Parathyroid adenoma (tissue), 2 donors: Measurements from ENCODE around the gene NIPAL1.

Experiments used
- H2AFZ ChIP-seq: fragments of 300-600 bp; sonication (generic); one replicate; pipeline ENCODE4 v1.7.0; 2017; ENCODE audit warnings: antibody characterized with exemption, mild to moderate bottlenecking
- H3K27ac ChIP-seq: fragments of 300-600 bp; sonication (generic); one replicate; pipeline ENCODE4 v1.7.0; 2017
- H3K27me3 ChIP-seq: fragments of 300-600 bp; sonication (generic); one replicate; pipeline ENCODE4 v1.7.0; 2017; ENCODE audit warnings: low read length; ENCODE audit not compliant: control insufficient read depth, insufficient read depth
- H3K36me3 ChIP-seq: fragments of 300-600 bp; sonication (generic); one replicate; pipeline ENCODE4 v1.7.0; 2017; ENCODE audit warnings: low read length; ENCODE audit not compliant: control insufficient read depth, insufficient read depth
- H3K4me1 ChIP-seq: fragments of 300-600 bp; sonication (generic); one replicate; pipeline ENCODE4 v1.7.0; 2017; ENCODE audit warnings: control low read depth
- H3K4me2 ChIP-seq: fragments of 300-600 bp; sonication (generic); one replicate; pipeline ENCODE4 v1.7.0; 2017; ENCODE audit warnings: low read length
- H3K4me3 ChIP-seq: fragments of 300-600 bp; sonication (generic); one replicate; pipeline ENCODE4 v1.7.0; 2017; ENCODE audit warnings: low read depth, low read length
- H3K79me2 ChIP-seq: fragments of 300-600 bp; sonication (generic); one replicate; pipeline ENCODE4 v1.7.0; 2017; ENCODE audit warnings: control low read depth
- H3K9ac ChIP-seq: fragments of 300-600 bp; sonication (generic); one replicate; pipeline ENCODE4 v1.7.0; 2017; ENCODE audit warnings: mild to moderate bottlenecking
- H3K9me3 ChIP-seq: fragments of 300-600 bp; sonication (generic); one replicate; pipeline ENCODE4 v1.7.0; 2017; ENCODE audit warnings: low read length; ENCODE audit not compliant: control insufficient read depth
- CTCF ChIP-seq: fragments of 300-600 bp; sonication (generic); IDR thresholded peaks from one replicate; pipeline ENCODE4 v1.7.0; 2017; ENCODE audit warnings: antibody characterized with exemption, mild to moderate bottlenecking
- donor health status: primary hyperparathyroidism.

Gene NIPAL1

GRCh38 chr4:48046059-48046458 lies 29.5 kb downstream of the NIPAL1 start:
- Histone ChIP-seq H3K9ac (no peak overlapping the region), H3K27ac (no peak overlapping the region), H3K4me2 (no peak overlapping the region), H3K4me1 (peaks cover 4% of the 10 kb centered on the region), H2AFZ (no peak overlapping the region), H3K36me3 (no peaks in the 10 kb centered on the region), H3K79me2 (no peaks in the 10 kb centered on the region), H3K4me3 (no peak overlapping the region), H3K27me3 (no peaks in the 10 kb centered on the region), H3K9me3 (no peaks in the 10 kb centered on the region)
- TF ChIP-seq CTCF = no peak

GRCh38 chr4:48047421-48047844 lies 30.9 kb downstream of the NIPAL1 start:
- Histone ChIP-seq H3K36me3 (no peaks in the 10 kb centered on the region), H3K27me3 (no peaks in the 10 kb centered on the region), H3K27ac (peak overlapping the region; percentile 17), H2AFZ (peak overlapping the region; percentile 53), H3K4me2 (no peak overlapping the region), H3K79me2 (no peaks in the 10 kb centered on the region), H3K9me3 (no peaks in the 10 kb centered on the region), H3K4me1 (peaks cover 4% of the 10 kb centered on the region), H3K9ac (no peak overlapping the region), H3K4me3 (no peak overlapping the region)
- TF ChIP-seq CTCF = no peak

GRCh38 chr4:48047896-48048295 lies 31.3 kb downstream of the NIPAL1 start:
- peak overlapping the region; percentile 17 for H3K27ac ChIP-seq
- no peak overlapping the region for H3K9ac ChIP-seq

GRCh38 chr4:48049483-48049882 lies 32.9 kb downstream of the NIPAL1 start:
- no peaks in the 10 kb centered on the region for H3K9me3 ChIP-seq
- H3K27ac ChIP-seq = no peak overlapping the region
- no peak overlapping the region for H3K4me3 ChIP-seq
- no peaks in the 10 kb centered on the region for H3K36me3 ChIP-seq
- no peak overlapping the region for H3K9ac ChIP-seq
- no peaks in the 10 kb centered on the region for H3K27me3 ChIP-seq
- no peak for TF ChIP-seq CTCF
- H2AFZ ChIP-seq = no peak overlapping the region
- H3K79me2 ChIP-seq = no peaks in the 10 kb centered on the region
- H3K4me1 ChIP-seq = no peaks in the 10 kb centered on the region
- H3K4me2 ChIP-seq = no peak overlapping the region

More at GRCh38 chr4:48047896-48048295, 31.3 kb downstream of the NIPAL1 start:
- no peaks in the 10 kb centered on the region for H3K79me2 ChIP-seq
- no peaks in the 10 kb centered on the region for H3K9me3 ChIP-seq
- no peak overlapping the region for H3K4me3 ChIP-seq
- TF ChIP-seq CTCF = no peak
- H3K36me3 ChIP-seq = no peaks in the 10 kb centered on the region
- no peak overlapping the region for H3K4me2 ChIP-seq
- H2AFZ ChIP-seq = peak overlapping the region; percentile 51
- H3K4me1 ChIP-seq = peaks cover 4% of the 10 kb centered on the region
- no peaks in the 10 kb centered on the region for H3K27me3 ChIP-seq

GRCh38 chr4:48051078-48051477 lies 34.5 kb downstream of the NIPAL1 start:
- Histone ChIP-seq H3K36me3 (no peaks in the 10 kb centered on the region), H3K9me3 (no peaks in the 10 kb centered on the region), H3K27ac (no peak overlapping the region), H2AFZ (no peak overlapping the region), H3K4me3 (no peak overlapping the region), H3K27me3 (no peaks in the 10 kb centered on the region), H3K9ac (no peak overlapping the region), H3K79me2 (no peaks in the 10 kb centered on the region), H3K4me1 (no peaks in the 10 kb centered on the region), H3K4me2 (no peak overlapping the region)
- no peak for TF ChIP-seq CTCF
